Stomach (tissue), 4 donors: ENCODE data around the gene FAM149B1.

Source experiments
- CTCF ChIP-seq, 7 experiments: fragments of 450-650 bp in 4 of 7; fragments of 200-600 bp in 3 of 7; sonication (generic) in 3 of 7; IDR thresholded peaks; one replicate each; pipeline ENCODE4 v1.5.1; 2016 to 2019; ENCODE audit warnings: antibody characterized with exemption in 7 of 7, control low read depth in 2 of 7, mild to moderate bottlenecking in 1 of 7
- POLR2A ChIP-seq, 4 donors: fragments of 450-650 bp; IDR thresholded peaks; one replicate each; pipeline ENCODE4 v1.6.1; 2016; ENCODE audit warnings: antibody characterized with exemption in 4 of 4, control low read depth in 2 of 4, mild to moderate bottlenecking in 1 of 4, moderate library complexity in 1 of 4
- POLR2AphosphoS5 ChIP-seq, 3 donors: sonication (generic); formaldehyde crosslinking; IDR thresholded peaks; one replicate each; pipeline ENCODE4 v1.6.1; 2016; ENCODE audit warnings: antibody characterized with exemption in 3 of 3

- TF ChIP-seq POLR2AphosphoS5 (IDR thresholded peaks at IDR 0.05) (no peak), CTCF (IDR thresholded peaks at IDR 0.05) (no peak), POLR2A (IDR thresholded peaks at IDR 0.05) (no peak)
Measured at GRCh38 chr10:73262880-73263555, 95.1 kb downstream of the FAM149B1 start.
